ENCODE results near the gene SNRNP70. TPM values are rescaled to one million over a fixed set of nuclear protein-coding genes. Genes with fewer than 3 reads are reported as not detected.

The SNRNP70 gene
- total and polyA plus RNA-seq, 2 of the 13 experiments (the other 11 are each of a cell fraction or from before 2014, with no cell fraction given) = 150 to 210 TPM

DNA sequence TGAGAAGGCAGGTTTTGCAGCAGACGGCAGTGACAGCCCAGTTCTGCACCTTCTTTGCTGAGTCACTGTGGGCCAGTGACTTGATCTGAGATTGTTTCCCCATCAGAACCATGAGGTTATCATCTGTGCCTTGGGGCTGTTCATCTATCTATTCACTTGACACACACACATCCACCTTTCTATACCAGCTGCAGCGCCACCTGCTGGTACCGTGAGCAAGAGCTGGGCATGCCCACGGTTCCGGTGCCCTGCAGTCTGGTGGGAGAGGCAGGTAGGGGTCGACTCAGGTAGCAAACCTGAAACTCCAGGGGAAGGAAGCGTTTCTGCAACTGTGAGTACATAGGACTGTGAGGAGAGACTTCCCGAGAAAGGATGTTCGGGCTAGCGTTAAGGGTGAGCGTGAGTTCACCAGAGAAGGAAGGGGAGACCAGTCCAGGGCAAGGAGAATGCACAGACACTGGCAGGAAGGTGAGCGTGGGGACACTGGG, 21.4 kb downstream of the SNRNP70 start (continued):
- TF ChIP-seq, protein P1, sequence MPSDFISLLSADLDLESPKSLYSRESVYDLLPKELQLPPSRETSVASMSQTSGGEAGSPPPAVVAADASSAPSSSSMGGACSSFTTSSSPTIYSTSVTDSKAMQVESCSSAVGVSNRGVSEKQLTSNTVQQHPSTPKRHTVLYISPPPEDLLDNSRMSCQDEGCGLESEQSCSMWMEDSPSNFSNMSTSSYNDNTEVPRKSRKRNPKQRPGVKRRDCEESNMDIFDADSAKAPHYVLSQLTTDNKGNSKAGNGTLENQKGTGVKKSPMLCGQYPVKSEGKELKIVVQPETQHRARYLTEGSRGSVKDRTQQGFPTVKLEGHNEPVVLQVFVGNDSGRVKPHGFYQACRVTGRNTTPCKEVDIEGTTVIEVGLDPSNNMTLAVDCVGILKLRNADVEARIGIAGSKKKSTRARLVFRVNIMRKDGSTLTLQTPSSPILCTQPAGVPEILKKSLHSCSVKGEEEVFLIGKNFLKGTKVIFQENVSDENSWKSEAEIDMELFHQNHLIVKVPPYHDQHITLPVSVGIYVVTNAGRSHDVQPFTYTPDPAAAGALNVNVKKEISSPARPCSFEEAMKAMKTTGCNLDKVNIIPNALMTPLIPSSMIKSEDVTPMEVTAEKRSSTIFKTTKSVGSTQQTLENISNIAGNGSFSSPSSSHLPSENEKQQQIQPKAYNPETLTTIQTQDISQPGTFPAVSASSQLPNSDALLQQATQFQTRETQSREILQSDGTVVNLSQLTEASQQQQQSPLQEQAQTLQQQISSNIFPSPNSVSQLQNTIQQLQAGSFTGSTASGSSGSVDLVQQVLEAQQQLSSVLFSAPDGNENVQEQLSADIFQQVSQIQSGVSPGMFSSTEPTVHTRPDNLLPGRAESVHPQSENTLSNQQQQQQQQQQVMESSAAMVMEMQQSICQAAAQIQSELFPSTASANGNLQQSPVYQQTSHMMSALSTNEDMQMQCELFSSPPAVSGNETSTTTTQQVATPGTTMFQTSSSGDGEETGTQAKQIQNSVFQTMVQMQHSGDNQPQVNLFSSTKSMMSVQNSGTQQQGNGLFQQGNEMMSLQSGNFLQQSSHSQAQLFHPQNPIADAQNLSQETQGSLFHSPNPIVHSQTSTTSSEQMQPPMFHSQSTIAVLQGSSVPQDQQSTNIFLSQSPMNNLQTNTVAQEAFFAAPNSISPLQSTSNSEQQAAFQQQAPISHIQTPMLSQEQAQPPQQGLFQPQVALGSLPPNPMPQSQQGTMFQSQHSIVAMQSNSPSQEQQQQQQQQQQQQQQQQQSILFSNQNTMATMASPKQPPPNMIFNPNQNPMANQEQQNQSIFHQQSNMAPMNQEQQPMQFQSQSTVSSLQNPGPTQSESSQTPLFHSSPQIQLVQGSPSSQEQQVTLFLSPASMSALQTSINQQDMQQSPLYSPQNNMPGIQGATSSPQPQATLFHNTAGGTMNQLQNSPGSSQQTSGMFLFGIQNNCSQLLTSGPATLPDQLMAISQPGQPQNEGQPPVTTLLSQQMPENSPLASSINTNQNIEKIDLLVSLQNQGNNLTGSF (CRISPR knock-in tag; IDR thresholded peaks at IDR 0.05) = no peak
- no peak for TF ChIP-seq ZBTB7B (CRISPR knock-in tag; IDR thresholded peaks at IDR 0.05)
- no peak for TF ChIP-seq SKI (IDR thresholded peaks at IDR 0.05; ENCODE audit: partially characterized antibody)
- 0 out of 2 replicates have a peak, but pooled peaks have one; percentile 26 for TF ChIP-seq ZNF788 (CRISPR knock-in tag; IDR thresholded peaks at IDR 0.05; ENCODE audit: borderline replicate concordance)
- no peak for TF ChIP-seq ZNF383 (CRISPR knock-in tag; IDR thresholded peaks at IDR 0.05; ENCODE audit: borderline replicate concordance)
- no peak for TF ChIP-seq ZKSCAN8 (CRISPR knock-in tag; IDR thresholded peaks at IDR 0.05; ENCODE audit: borderline replicate concordance)
- TF ChIP-seq CREM (IDR thresholded peaks at IDR 0.05) = no peak
- TF ChIP-seq CREM (CRISPR knock-in tag; IDR thresholded peaks at IDR 0.05) = no peak
- TF ChIP-seq, protein P2, sequence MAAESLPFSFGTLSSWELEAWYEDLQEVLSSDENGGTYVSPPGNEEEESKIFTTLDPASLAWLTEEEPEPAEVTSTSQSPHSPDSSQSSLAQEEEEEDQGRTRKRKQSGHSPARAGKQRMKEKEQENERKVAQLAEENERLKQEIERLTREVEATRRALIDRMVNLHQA (CRISPR knock-in tag; IDR thresholded peaks at IDR 0.05) = no peak
- TF ChIP-seq RBM22 (optimal IDR thresholded peaks at IDR 0.05; ENCODE audit: low read length) = peak; percentile 77
- no peak for TF ChIP-seq RCOR2 (CRISPR knock-in tag; IDR thresholded peaks at IDR 0.05)
- TF ChIP-seq ZNF792 (CRISPR knock-in tag; IDR thresholded peaks at IDR 0.05) = no peak
- TF ChIP-seq, protein P3, sequence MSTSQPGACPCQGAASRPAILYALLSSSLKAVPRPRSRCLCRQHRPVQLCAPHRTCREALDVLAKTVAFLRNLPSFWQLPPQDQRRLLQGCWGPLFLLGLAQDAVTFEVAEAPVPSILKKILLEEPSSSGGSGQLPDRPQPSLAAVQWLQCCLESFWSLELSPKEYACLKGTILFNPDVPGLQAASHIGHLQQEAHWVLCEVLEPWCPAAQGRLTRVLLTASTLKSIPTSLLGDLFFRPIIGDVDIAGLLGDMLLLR (CRISPR knock-in tag; IDR thresholded peaks at IDR 0.05) = peak; percentile 42; the same call in 1 of the 2 replicates
- TF ChIP-seq BORCS8-MEF2B (CRISPR knock-in tag; IDR thresholded peaks at IDR 0.05) = 0 out of 2 replicates have a peak, but pooled peaks have one; percentile 37
- TF ChIP-seq, protein P4, sequence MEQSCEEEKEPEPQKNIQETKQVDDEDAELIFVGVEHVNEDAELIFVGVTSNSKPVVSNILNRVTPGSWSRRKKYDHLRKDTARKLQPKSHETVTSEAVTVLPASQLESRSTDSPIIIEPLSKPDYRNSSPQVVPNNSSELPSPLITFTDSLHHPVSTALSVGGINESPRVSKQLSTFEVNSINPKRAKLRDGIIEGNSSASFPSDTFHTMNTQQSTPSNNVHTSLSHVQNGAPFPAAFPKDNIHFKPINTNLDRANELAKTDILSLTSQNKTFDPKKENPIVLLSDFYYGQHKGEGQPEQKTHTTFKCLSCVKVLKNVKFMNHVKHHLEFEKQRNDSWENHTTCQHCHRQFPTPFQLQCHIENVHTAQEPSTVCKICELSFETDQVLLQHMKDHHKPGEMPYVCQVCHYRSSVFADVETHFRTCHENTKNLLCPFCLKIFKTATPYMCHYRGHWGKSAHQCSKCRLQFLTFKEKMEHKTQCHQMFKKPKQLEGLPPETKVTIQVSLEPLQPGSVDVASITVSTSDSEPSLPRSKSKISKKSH (CRISPR knock-in tag; IDR thresholded peaks at IDR 0.05; ENCODE audit: borderline replicate concordance) = no peak
- TF ChIP-seq PHB2 (IDR thresholded peaks at IDR 0.05; ENCODE audit: partially characterized antibody) = no peak
- no peak for TF ChIP-seq CENPT (CRISPR knock-in tag; IDR thresholded peaks at IDR 0.05; ENCODE audit: low read depth)
- TF ChIP-seq HOXD1 (CRISPR knock-in tag; IDR thresholded peaks at IDR 0.05) = no peak
- TF ChIP-seq EED (CRISPR knock-in tag; IDR thresholded peaks at IDR 0.05) = no peak
- no peak for TF ChIP-seq ZSCAN9 (CRISPR knock-in tag; IDR thresholded peaks at IDR 0.05; ENCODE audit: borderline replicate concordance)
- TF ChIP-seq, protein P5, sequence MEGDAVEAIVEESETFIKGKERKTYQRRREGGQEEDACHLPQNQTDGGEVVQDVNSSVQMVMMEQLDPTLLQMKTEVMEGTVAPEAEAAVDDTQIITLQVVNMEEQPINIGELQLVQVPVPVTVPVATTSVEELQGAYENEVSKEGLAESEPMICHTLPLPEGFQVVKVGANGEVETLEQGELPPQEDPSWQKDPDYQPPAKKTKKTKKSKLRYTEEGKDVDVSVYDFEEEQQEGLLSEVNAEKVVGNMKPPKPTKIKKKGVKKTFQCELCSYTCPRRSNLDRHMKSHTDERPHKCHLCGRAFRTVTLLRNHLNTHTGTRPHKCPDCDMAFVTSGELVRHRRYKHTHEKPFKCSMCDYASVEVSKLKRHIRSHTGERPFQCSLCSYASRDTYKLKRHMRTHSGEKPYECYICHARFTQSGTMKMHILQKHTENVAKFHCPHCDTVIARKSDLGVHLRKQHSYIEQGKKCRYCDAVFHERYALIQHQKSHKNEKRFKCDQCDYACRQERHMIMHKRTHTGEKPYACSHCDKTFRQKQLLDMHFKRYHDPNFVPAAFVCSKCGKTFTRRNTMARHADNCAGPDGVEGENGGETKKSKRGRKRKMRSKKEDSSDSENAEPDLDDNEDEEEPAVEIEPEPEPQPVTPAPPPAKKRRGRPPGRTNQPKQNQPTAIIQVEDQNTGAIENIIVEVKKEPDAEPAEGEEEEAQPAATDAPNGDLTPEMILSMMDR (CRISPR knock-in tag; IDR thresholded peaks at IDR 0.05) = peak; percentile 84
- TF ChIP-seq KDM4B (CRISPR knock-in tag; IDR thresholded peaks at IDR 0.05) = 0 out of 2 replicates have a peak, but pooled peaks have one; percentile 22
- TF ChIP-seq SALL1 (CRISPR knock-in tag; IDR thresholded peaks at IDR 0.05) = peak; percentile 38; the same call in 1 of the 2 replicates
